CD14-positive monocyte (primary cell): ENCODE results near the gene OR7G3. TPM values are rescaled to one million over a fixed set of nuclear protein-coding genes. Genes with fewer than 3 reads are reported as not detected.
A peak's percentile ranks its signal among the peaks of the same experiment; 100 is the strongest.

ENCODE experiments used
- DNase-seq, 3 donors: peaks; one replicate each; pipeline ENCODE4 v3.0.0-alpha.2; 2011 to 2022
- H2AFZ ChIP-seq: 2 replicates; pipeline ENCODE4 v1.6.0; 2012; ENCODE audit warnings: mild to moderate bottlenecking, low read depth, low read length, inconsistent platforms; ENCODE audit not compliant: insufficient read depth, poor library complexity, severe bottlenecking
- H3K27ac ChIP-seq, 2 donors: 1 replicate in 1 of 2; 2 replicates in 1 of 2; pipeline ENCODE4 v1.5.1; 2012 to 2013; ENCODE audit warnings: low read length in 2 of 2, control low read depth in 1 of 2, inconsistent platforms in 1 of 2, low read depth in 1 of 2, mild to moderate bottlenecking in 1 of 2
- H3K27me3 ChIP-seq, 2 donors: one replicate each; pipeline versions ENCODE4 v1.6.0 to v1.6.1; 2011 to 2013; ENCODE audit warnings: low read length in 2 of 2; ENCODE audit not compliant: control insufficient read depth in 2 of 2, insufficient read depth in 2 of 2
- H3K36me3 ChIP-seq, 2 donors: replicated peaks in 1 of 2; 1 replicate in 1 of 2; 2 replicates in 1 of 2; pipeline versions ENCODE4 v1.5.1 to v1.6.1; 2012 to 2013; ENCODE audit warnings: low read length in 2 of 2, control low read depth in 1 of 2, inconsistent platforms in 1 of 2, mild to moderate bottlenecking in 1 of 2; ENCODE audit not compliant: insufficient read depth in 2 of 2, control insufficient read depth in 1 of 2
- H3K4me1 ChIP-seq, 2 donors: 1 replicate in 1 of 2; 2 replicates in 1 of 2; pipeline versions ENCODE4 v1.5.1 to v1.6.1; 2012 to 2013; ENCODE audit warnings: low read length in 2 of 2, control low read depth in 1 of 2, inconsistent platforms in 1 of 2, mild to moderate bottlenecking in 1 of 2, moderate library complexity in 1 of 2; ENCODE audit not compliant: insufficient read depth in 2 of 2, control insufficient read depth in 1 of 2
- H3K4me2 ChIP-seq: replicated peaks from 2 replicates; pipeline ENCODE3; 2012; ENCODE audit warnings: low read length, moderate library complexity, mild to moderate bottlenecking; ENCODE audit not compliant: poor library complexity, severe bottlenecking; ENCODE audit errors: extremely low read depth
- H3K4me3 ChIP-seq, 3 experiments: fragments of 200-600 bp in 1 of 3; sonication (generic) in 1 of 3; replicated peaks in 1 of 3; 1 replicate in 2 of 3; 2 replicates in 1 of 3; pipeline ENCODE4 v1.5.1; 2011 to 2013; ENCODE audit warnings: low read length in 3 of 3, mild to moderate bottlenecking in 3 of 3, control low read depth in 2 of 3, low read depth in 2 of 3, inconsistent platforms in 1 of 3, moderate library complexity in 1 of 3
- H3K79me2 ChIP-seq: 2 replicates; pipeline ENCODE4 v1.6.0; 2012; ENCODE audit warnings: mild to moderate bottlenecking, control low read depth, inconsistent platforms, low read length, moderate library complexity; ENCODE audit not compliant: insufficient read depth
- H3K9ac ChIP-seq: 2 replicates; pipeline ENCODE4 v1.6.0; 2017; ENCODE audit warnings: low read length, mild to moderate bottlenecking; ENCODE audit not compliant: insufficient read depth, poor library complexity, severe bottlenecking
- H3K9me3 ChIP-seq, 2 donors: replicated peaks in 1 of 2; 1 replicate in 1 of 2; 2 replicates in 1 of 2; pipeline versions ENCODE4 v1.5.1 to v1.6.1; 2012 to 2013; ENCODE audit warnings: low read length in 2 of 2, control low read depth in 1 of 2; ENCODE audit not compliant: control insufficient read depth in 1 of 2, insufficient read depth in 1 of 2
- H4K20me1 ChIP-seq: 2 replicates; pipeline ENCODE4 v1.6.0; 2012; ENCODE audit warnings: mild to moderate bottlenecking, low read length, control low read depth, moderate library complexity; ENCODE audit not compliant: insufficient read depth
- H3K27ac Mint-ChIP-seq, 7 donors: one replicate each; pipeline ENCODE4 v1.8.0; 2020; ENCODE audit warnings: mild to moderate bottlenecking in 7 of 7, mixed read lengths in 7 of 7, moderate library complexity in 6 of 7, inconsistent platforms in 2 of 7
- H3K27me3 Mint-ChIP-seq, 3 donors: one replicate each; pipeline ENCODE4 v1.8.0; 2021 to 2022; ENCODE audit warnings: low read depth in 3 of 3, mild to moderate bottlenecking in 3 of 3, mixed read lengths in 3 of 3, moderate library complexity in 3 of 3, inconsistent platforms in 1 of 3
- H3K36me3 Mint-ChIP-seq, 2 donors: one replicate each; pipeline ENCODE4 v1.8.0; 2020; ENCODE audit warnings: mixed read lengths in 2 of 2, inconsistent platforms in 1 of 2, mild to moderate bottlenecking in 1 of 2
- H3K4me1 Mint-ChIP-seq: one replicate; pipeline ENCODE4 v1.8.0; 2020; ENCODE audit warnings: mild to moderate bottlenecking, mixed read lengths
- H3K4me3 Mint-ChIP-seq, 2 donors: one replicate each; pipeline ENCODE4 v1.8.0; 2020; ENCODE audit warnings: mild to moderate bottlenecking in 2 of 2, mixed read lengths in 2 of 2, moderate library complexity in 1 of 2
- H3K9me3 Mint-ChIP-seq, 7 donors: one replicate each; pipeline ENCODE4 v1.8.0; 2020 to 2022; ENCODE audit warnings: mixed read lengths in 7 of 7, mild to moderate bottlenecking in 6 of 7, moderate library complexity in 6 of 7, inconsistent platforms in 2 of 7
- WGBS: methylation state at CpG from one replicate; pipeline ENCODE4 v1.1.5; 2013; ENCODE audit warnings: missing lambda C conversion rate; ENCODE audit not compliant: insufficient coverage; 5-methylcytosine and 5-hydroxymethylcytosine counted together
- intact Hi-C, 2 donors: fragments of 100-400 bp; cut with micrococcal nuclease; formaldehyde crosslinking; loops; one replicate each; pipeline versions ENCODE4 v1.15.0 to v1.15.1; 2023
- polyA plus RNA-seq, 3 donors: library from polyadenylated mRNA; depleted of rRNA in 1 of 3; unstranded in 2 of 3; stranded (reverse) in 1 of 3; fragments of 300-500 nt in 2 of 3; fragments of >200 nt in 1 of 3; fragmentation: Illumina TruSeq in 2 of 3; gene quantifications; 1 replicate in 2 of 3; 2 replicates in 1 of 3; pipeline ENCODE4 v1.2.3, GENCODE V29; 2012 to 2021
- TF ChIP-seq, protein P1 (sequence below): fragments of 200-600 bp; IDR thresholded peaks from one replicate; pipeline ENCODE4 v1.8.0; 2022; ENCODE audit warnings: antibody characterized with exemption, mild to moderate bottlenecking

Gene OR7G3
- polyA plus RNA-seq, 3 donors = not detected

DNA sequence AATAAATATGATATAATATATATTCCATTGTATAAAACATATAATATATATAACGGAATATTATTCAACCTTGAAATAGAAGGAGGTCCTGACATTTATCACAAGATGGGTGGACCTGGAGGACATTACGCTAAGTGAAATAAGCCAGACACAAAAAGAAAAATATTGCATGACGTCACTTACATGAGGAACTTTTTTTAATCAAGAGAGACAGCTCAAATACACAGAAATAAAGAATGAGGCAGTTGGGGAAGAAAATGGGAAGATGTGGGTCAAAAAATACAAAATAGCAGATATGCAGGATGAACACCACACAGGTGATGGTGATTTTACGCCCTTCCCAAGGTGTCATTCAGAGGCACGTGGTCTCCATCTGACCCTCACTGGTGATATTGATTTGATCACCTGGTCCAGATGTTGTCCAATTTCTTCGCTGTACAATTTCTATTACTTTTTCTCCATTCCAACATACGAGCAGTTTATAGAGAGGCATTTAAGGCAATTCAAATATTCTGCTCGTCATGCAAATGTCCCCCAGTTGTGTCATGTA is 12.9 kb upstream of the OR7G3 start:
- Histone ChIP-seq H3K79me2 (peaks cover 47% of the 10 kb centered on the region), H3K27me3 (no peaks in the 10 kb centered on the region), H3K9ac (peak overlapping the region; percentile 96), H3K9me3 (peaks cover 6 to 14% of the 10 kb centered on the region in 2 donors), H3K4me3 (peak overlapping the region; percentile 75 to 100 (median 98)), H3K4me1 (peaks cover 29 to 32% of the 10 kb centered on the region in 2 donors), H2AFZ (peak overlapping the region; percentile 99), H3K27ac (peak overlapping the region in 1 of 2 donors; percentile 97), H4K20me1 (no peaks in the 10 kb centered on the region), H3K4me2 (peak overlapping the region; percentile 94), H3K36me3 (peaks cover 0 to 10% of the 10 kb centered on the region in 2 donors)
- intact Hi-C loops = loop anchor here (5.0 to 10.0 kb wide), 6 partner anchors 165 to 888 kb away; partner anchors contain the start of genes ZNF121 (in 2 of the 2), MBD3L1 (in 1 of the 2), ZNF266 (in 1 of the 2) and ZNF558 (in 1 of the 2)
- peak overlapping the region in 5 of 7 donors; percentile 91 to 99 (median 99) for H3K27ac Mint-ChIP-seq
- peaks cover 11 to 18% (median 16%) of the 10 kb centered on the region in 7 donors for H3K9me3 Mint-ChIP-seq
- H3K4me1 Mint-ChIP-seq = peaks cover 40% of the 10 kb centered on the region
- H3K4me3 Mint-ChIP-seq = peak overlapping the region; percentile 99
- peaks cover 16 to 27% of the 10 kb centered on the region in 2 donors for H3K36me3 Mint-ChIP-seq
- no peak for DNase-seq
- peaks cover 0 to 5% (median 0%) of the 10 kb centered on the region in 3 donors for H3K27me3 Mint-ChIP-seq
- TF ChIP-seq, protein P1, sequence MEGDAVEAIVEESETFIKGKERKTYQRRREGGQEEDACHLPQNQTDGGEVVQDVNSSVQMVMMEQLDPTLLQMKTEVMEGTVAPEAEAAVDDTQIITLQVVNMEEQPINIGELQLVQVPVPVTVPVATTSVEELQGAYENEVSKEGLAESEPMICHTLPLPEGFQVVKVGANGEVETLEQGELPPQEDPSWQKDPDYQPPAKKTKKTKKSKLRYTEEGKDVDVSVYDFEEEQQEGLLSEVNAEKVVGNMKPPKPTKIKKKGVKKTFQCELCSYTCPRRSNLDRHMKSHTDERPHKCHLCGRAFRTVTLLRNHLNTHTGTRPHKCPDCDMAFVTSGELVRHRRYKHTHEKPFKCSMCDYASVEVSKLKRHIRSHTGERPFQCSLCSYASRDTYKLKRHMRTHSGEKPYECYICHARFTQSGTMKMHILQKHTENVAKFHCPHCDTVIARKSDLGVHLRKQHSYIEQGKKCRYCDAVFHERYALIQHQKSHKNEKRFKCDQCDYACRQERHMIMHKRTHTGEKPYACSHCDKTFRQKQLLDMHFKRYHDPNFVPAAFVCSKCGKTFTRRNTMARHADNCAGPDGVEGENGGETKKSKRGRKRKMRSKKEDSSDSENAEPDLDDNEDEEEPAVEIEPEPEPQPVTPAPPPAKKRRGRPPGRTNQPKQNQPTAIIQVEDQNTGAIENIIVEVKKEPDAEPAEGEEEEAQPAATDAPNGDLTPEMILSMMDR = no peak
- WGBS = no CpG with 5 or more reads among the region's 8 CpGs

DNA sequence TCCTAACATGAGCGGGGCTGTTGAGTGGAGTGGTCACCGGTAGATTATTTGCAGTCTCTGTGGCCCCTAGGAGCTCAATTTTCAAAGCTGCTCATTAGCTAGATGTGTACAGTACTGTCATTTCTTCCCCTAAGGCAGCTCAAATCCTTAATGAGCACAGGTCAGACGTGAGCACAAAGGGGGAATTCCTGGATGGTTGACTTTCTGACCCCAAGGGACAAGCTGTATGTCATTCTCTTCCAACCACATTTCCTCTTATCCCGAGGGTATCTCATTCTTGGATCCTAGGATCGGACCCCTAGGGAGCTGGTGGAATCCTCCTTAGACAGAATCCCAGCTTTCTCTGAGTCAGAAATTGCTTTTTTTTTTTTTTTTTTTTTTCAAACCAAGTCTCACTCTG is 5.7 kb upstream of the OR7G3 start:
- 61% methylated on average over 4 of the region's 5 CpGs for WGBS

More for the DNA sequence above, 5.7 kb upstream of the OR7G3 start:
- Mint-ChIP-seq H3K9me3 (peaks cover 0 to under 1% (median 0%) of the 10 kb centered on the region in 7 donors), H3K27me3 (peaks cover 1 to 2% (median 2%) of the 10 kb centered on the region in 3 donors), H3K4me1 (peaks cover 30% of the 10 kb centered on the region), H3K27ac (peak overlapping the region in 1 of 7 donors; percentile 10), H3K36me3 (no peaks in the 10 kb centered on the region), H3K4me3 (no peak overlapping the region)
- Histone ChIP-seq H3K4me1 (peaks cover 9 to 23% of the 10 kb centered on the region in 2 donors), H2AFZ (no peak overlapping the region), H3K9me3 (no peaks in the 10 kb centered on the region), H3K79me2 (no peaks in the 10 kb centered on the region), H3K27ac (no peak overlapping the region), H3K27me3 (no peaks in the 10 kb centered on the region), H3K4me3 (no peak overlapping the region), H3K9ac (no peak overlapping the region), H4K20me1 (no peaks in the 10 kb centered on the region), H3K4me2 (no peak overlapping the region), H3K36me3 (no peaks in the 10 kb centered on the region)
- TF ChIP-seq, protein P1 = no peak
- intact Hi-C loops = loop anchor here in 1 of 2 donors (10.0 kb wide), 2 partner anchors 452 to 662 kb away; partner anchors contain the start of gene ZNF121
- no peak for DNase-seq
